HG02588 (cell line): Measurements from ENCODE around the gene GALNT14.

ENCODE experiments used
- ATAC-seq: cut with Tn5 transposase; IDR thresholded peaks from one replicate; pipeline ENCODE4 v1.9.1; 2021; ENCODE audit warnings: mild to moderate bottlenecking, moderate library complexity; ENCODE audit not compliant: unreplicated experiment

The GALNT14 gene

DNA sequence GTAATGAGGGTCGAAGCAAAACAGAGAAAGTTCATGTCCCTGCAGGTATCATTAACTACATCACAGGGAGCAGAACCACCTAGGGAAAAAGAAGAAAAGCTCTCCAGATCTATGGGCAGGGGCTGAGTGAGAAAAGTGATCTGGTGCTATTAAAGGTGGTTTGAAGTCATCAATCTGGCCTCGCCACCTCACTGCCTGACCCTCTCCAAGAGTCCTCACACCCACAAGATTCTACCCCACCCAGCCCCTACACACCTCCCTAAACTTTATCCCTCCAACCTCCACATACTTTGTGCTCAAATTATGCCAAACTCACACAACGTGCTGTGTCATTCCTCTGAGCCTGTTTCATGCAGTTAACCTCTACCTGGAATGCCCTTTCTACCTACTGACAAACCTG lies 2.2 kb downstream of the GALNT14 start:
- no peak for ATAC-seq

DNA sequence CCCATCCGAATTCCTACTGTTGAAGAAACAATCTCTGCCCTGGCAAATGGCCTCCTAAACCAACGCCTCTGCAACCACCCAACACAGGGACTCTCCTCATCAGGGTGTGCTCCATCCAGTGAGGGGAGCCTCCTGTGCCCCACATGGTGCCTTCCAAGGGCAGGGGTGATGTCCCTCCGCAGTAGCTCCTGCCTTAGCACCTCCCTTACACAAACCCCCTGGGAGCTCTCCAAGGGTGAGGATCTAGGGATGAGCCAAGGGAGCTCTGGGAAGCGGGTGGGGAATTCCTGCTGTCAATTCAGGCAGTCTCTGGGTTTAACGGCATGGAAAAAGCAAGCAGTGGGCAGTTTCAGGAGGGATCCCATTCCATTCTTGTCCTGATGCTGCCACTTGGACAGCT lies 3.8 kb downstream of the GALNT14 start:
- ATAC-seq, result no peak

DNA sequence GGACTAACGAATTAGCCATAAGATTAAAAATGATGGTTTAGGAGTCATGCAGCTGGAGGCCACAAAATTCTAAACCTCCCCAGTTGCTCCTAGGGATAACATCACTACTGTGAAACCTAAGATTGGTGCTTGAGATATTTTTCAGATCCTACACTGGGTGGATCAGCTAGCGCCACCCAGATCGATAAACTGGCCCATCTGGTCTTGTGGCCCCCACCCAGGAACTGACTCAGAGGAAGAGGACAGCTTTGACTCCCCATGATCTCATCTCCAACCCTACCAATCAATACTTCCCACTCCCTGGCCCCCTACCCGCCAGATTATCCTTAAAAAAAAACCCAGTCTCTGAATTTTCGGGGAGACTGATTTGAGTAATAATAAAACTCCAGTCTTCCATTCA lies 5.5 kb downstream of the GALNT14 start:
- no peak for ATAC-seq

DNA sequence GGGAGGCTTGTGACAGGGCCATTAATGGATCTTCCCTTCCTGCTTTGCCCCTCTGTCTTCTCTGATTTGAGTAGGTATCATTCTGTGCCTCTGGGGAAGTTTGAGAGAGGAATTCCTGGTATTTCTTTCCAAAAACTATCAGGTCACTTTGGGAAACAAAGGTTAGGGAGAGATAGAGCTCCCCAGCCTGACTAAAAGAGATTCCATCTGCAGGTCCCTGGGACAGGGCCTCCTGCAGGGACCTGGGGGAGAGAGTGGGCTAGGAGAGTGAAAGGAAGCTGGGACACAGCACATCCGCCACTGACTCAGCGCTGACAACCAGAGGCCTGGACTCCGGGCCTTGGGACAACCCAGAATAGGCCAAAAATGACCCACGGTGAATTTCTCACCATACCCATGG lies 6.4 kb downstream of the GALNT14 start:
- no peak for ATAC-seq

DNA sequence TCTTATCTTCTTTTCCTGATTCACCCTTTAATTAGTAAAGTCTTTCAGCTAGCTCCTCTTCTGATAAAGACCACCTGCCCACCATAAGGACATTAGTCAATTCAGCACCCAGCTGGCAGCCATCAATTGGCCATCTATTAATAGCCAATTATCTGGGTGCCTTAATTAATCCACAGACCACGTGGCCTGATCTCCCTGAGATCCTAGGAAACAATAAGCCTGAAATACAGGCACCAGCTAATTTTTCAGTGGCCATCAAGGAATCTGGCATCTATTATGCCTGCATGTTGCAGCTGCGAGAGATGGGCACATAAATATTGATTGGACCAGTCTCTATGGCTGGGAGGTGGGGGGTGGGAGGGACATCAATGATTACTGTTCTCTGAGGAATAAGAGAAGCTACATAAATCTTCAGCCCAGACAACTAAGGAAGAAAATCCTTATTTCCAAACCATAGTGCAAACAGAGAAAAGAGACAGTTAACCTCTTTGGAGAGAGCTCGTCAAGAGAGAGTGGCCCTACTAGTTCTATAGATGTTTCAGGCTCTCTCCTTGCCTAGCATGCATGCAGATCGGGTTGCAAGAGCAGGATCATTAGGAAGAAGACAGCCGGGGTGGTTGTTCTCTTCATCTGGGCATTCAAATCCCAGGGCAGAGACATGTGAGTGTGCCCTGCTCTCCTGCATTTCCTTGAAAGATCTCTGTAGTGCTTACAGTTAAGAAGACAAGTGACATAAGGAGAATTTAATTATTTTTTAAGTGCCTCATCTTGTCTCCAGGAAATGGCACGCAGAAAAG lies 8.7 kb downstream of the GALNT14 start:
- ATAC-seq, result no peak

DNA sequence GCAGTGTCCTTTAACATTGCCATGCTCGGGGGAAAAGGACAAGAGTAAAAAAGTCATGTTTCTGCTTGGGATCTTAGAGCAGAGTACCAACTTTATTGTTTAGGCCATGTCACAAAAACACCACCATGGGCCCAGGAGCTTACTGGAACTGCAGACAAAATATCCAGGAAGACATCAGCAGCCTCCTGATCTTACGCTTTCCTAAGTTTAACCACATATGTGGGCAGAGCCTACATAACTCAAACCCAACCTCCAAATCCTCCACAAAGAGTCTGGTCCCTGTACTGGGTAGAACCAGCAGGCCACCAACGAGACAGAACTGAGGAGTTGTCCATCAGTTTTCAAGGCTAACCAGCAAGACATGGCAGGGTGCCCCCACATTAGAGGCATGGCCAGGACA lies 10.3 kb downstream of the GALNT14 start:
- no peak for ATAC-seq

DNA sequence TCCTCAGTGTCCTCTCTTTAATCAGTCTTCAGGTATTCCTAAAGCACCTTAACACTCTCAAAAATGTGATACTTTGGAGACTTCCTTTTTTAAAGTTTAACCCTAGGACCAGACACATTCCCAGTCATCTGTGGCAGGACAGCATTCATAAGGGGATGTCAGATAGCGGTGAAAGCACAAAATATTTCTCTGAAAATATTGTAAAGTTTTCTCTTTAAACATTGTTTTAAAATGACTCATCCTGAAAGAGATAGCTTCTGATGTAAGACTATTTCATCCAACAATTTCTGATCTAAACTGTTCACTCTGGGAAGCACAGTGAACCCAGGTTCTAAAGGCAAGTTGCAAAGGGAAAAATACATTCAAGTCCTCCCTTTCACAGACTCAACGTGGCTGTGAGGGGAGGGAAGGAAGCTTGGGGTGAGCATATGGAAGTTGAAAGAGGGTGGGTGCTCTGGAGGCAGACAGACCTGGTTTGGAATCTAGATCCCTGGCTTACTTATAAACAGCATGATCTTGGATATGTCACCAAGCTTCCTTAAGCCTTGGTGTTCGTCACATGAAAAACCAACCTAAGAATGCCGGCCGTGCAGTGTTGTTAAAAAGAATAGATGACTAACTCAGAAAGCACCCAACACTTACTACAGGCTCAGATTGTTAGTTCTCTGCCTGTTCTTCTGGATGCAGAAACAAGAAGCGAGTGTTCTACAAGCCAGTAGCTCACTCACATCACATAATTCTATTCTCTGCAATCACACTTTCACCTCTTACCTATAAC lies 12.1 kb downstream of the GALNT14 start:
- ATAC-seq, result no peak

DNA sequence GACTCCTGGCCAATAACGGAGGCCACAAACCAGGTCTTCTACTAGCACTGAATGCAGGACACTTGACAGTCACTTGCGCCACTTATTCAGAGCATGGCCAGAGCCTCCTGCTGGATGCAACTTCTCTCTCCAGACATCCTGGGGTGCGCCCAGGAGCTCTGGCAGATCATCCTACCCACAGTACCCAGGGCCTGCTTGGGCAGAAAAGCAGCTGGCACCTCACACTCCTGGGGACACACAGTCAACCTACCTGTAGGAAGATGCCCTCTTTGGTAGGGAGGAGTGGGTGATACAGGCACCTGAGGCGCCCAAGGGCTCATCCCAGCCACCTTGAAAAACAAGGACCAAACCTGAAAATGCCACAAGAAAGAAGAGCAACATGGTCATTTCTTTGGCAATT lies 13.3 kb downstream of the GALNT14 start:
- no peak for ATAC-seq

DNA sequence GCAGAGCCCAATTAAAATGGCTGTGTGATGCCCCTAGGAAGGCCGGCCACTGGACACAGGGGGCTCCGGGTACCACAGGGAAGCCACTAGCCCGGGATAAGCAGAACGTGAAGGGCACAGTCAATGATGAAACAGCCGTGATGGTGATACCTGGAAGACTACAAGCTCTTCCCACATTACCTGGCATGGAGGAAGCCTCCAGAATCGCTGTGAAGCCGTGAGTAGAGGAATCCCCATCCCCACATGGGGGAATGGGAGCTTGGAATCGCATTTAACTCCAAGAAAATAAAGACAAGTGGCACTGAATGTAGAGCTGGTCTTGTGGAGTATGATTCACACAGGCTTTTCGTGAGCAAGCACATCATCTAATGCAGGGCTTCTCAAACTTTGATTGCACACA lies 16.1 kb downstream of the GALNT14 start:
- no peak for ATAC-seq

DNA sequence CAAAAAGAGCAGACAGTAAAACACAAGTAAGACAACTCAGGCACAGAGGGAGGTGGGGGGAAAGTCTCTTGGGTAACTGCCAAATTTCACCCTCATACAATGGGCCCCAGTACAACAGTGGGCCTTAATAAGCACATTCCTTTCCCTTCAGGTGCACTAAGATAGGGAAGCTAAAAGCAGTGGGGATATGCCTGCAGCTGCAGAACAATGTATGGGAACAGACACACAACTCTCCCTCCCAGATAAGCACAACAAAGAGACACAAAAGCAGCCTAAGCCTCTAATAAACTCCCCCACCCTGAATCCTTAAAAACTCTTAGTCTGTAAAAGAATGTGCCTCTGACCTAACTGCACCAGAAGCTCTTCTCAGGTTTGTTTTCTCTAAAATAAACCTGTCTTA lies 24.5 kb downstream of the GALNT14 start:
- ATAC-seq, result no peak

DNA sequence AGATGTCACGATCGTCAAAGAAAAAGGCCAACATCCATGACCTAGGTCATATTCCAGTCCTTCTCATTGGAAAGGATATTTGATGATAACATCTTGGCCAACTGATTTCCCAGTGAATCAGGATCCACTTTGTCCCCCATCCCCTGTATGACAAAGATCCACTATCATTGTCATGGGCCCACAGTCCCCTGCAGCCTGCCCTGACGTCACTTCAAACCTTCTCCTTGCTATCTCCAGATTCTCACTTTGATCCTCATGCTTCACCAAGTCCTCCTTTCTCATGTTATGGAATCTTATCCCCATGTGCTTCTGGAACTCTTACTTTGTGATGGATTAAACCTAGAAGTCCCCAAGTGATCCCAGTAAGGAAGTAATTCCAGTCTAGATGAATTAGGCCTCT lies 25.7 kb downstream of the GALNT14 start:
- ATAC-seq, result no peak

DNA sequence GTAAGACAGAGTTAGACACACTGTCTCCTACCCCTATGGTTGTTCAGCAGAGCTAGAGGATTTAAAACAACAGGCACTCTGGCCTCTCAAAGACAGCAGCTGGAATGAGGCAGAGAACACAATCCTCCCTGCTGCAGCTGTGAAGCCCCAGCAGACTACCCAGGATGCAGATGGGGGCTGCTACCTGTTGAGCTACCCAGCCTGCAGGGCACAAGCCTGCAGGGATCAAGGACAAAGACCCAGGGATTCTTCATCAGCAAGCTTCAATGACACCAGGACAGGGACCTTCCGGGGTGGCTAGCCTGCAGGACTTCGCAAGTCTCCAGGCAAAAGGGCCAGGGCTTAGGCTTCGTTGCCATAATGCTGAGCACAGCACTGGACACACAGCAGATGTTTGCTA lies 27.2 kb downstream of the GALNT14 start:
- ATAC-seq, result no peak

DNA sequence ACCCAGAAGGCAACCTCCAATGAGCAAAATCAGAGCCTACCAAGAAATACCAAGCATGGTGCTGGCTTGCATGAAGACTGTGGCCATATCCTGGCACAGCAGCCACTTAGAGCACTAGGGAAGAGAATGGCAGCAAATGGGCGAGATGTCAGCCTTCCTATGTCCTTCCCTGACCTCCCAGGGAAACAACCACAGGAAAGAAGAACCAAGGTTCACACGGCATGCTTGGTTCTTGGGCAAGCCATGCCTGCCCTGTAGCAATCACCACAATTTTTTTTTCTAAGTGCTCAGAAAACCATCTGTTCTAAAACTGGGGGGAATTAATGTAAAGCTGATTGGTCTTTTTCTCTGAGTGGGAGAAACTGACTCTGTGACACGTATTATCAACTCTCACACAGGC lies 27.8 kb downstream of the GALNT14 start:
- no peak for ATAC-seq

DNA sequence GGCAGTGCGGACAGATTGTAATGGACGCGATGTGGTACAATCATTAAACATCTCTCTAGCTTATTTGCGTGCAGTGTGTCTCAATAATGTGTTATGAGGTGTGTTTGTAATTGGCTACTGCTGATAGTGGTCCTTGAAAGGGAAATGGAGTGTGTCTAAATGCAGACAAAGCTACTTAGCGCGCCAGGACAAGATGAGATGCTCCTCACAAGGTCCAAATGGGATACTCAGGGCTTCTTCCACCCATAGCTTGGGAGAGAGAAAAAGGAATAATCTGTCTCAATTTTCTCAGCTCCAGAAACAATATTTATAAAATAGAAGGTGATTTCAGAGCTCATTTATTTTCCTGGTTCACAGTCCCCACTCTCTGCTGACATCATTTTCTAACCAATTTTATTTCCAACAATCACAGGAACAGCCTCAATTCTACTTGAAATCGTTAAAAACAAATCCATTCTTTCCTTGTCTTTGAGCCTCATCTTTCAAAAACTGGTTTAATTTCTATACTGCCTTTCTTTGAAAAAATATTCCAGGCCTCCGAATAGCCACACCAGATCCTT lies 28.5 kb downstream of the GALNT14 start:
- ATAC-seq, result no peak

DNA sequence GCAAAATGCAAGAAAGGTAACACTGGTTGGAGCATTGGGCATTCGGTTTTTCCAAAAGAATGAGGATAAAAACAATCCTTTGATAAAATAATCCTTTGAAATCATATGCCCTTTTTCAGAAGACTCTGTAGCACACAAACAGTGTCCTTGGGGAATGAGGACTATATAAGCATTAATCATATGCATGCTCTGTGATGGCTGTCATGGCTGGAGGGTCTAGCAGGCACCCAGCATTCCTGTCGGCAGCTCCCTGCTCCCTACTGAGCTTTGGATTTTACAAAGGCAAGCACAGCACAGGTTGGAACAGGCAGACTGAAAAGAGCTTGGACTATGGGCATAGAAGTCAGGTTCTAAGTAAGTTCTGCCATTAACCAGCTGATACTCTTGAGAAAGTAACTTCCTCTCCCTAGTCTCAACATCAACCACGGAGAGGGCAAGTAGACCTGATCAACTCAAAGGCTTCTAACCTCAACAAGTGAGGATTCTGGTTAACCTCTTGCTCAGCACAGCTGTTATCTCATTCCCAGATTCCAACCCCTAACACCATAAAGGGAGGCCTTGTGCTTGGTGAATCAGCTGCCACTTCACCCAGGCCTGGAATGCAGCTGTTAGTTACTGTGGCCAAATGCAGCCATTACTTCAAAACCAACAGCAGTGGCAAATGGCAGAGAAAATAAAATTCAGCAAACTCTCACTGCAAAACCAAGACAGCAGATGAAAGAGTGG lies 29.5 kb downstream of the GALNT14 start:
- no peak for ATAC-seq

DNA sequence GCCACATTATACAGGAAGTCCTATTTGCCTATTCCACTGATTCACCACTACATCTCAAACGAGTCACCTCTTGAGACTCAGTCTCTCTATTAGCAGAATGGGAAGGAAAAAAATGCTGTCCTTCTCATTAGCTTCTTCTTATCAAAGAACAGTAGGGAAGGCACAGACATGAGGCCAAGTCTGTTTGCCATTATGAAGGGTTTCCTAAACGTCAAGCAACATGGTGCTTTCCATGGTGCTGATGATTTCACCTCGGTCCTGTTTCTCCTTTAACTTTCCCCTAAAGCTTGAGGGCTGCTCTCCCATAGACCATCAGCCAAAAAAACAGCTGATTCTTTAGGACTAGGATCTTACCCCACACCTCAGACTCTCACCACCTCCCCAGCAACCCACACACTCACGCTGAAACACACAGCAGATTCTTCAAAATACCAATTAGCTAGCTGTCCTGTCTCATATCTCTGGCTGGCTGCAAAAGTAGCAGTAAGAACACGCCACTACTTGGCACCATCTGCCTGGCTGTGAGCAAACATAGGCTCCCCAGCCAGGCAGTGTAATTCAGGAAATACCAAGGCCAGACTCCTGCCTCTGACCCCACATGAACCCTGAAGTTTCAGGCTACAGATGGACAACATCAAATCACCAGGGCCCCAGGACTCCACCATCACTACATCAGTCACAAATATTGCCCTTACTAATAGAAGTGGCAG lies 30.5 kb downstream of the GALNT14 start:
- ATAC-seq, result no peak

DNA sequence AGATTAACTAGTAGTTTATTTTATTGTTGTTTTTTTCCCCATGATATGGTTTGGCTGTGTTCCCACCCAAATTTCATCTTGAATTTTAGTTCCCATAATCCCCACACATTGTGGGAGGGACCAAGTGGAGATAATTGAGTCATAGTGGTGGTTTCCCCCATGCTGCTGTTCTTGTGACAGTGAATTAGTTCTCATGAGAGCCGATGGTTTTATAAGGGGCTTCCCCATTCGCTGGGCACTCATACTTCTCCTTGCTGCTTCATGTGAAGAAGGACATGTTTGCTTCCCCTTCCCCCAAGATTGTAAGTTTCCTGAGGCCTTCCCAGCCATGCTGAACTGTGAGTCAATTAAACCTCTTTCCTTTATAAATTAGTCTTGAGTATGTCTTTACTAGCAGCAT lies 36.5 kb downstream of the GALNT14 start:
- ATAC-seq, result no peak

DNA sequence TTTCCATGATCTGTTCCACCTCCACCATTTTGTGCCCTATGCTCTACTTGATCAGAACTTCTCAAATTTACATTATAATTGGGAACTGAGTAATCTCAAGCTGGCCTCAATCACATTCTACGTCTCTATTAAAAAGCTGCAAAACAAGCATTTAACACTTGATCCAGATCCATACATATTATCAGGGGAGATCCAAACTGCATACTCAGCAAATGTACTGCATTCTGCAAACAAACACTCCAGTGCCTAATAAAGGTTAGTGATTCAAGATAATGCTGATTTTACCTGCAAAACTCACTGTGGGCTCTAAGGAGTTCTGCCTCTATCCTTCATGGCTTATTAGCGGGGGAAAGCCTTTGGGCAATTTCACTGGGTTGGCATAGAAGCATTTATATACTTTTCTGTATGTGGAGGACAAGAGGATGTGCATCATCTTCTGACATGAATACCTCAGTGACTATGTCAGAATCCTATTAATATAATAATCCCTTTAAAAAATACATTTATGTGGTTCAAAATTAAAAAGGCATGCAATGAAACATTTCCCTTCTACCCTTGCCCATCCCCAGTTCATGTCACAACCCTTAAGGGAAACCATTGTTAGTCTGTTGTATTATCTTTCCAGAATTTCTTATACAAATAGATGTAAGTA lies 40.2 kb downstream of the GALNT14 start:
- no peak for ATAC-seq

DNA sequence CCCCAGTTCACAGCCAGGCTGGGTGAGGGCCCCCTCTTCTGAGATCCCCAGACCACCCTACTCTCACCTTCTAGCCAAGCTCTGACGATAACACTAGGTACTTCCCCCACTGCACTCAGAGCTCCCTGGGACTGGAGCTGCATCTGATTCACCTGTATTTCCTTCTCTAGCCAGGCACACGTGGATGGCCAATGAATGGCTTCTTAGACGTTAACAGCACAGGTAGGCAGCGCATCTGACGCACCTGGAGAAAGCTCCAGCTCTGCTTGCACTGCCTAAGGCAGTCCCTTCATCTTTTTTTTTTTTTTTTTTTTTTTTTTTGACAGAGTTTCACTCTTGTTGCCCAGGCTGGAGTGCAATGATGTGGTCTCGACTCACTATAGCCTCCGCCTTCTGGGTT lies 48.1 kb downstream of the GALNT14 start:
- ATAC-seq, result no peak

DNA sequence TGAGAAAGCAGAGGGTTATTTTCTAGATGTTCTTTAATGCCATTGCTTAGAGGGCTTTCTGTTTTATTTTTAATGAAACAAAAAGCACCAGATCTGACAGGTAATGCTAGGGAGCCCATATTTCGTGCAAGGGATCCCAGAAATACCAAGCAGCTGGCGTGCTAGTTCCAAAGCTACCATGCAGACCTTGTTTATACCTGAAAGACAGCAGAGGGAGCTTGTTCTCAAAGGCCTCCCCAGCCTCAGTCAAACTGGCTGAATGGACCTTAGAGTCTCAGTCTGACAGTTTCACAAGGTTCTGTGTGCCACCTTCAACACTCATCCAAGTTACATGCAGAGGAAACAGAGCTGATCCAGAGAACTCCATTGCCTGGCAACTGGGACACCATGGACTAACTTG lies 48.6 kb downstream of the GALNT14 start:
- ATAC-seq, result no peak
